CD14-positive monocyte (primary cell): Measurements from ENCODE around the gene KATNBL1. TPM values are rescaled to one million over a fixed set of nuclear protein-coding genes. Genes with fewer than 3 reads are reported as not detected.

Experiments used
- DNase-seq, 3 donors: peaks; one replicate each; pipeline ENCODE4 v3.0.0-alpha.2; 2011 to 2022
- H2AFZ ChIP-seq: 2 replicates; pipeline ENCODE4 v1.6.0; 2012; ENCODE audit warnings: mild to moderate bottlenecking, low read depth, low read length, inconsistent platforms; ENCODE audit not compliant: insufficient read depth, poor library complexity, severe bottlenecking
- H3K27ac ChIP-seq, 2 donors: 1 replicate in 1 of 2; 2 replicates in 1 of 2; pipeline ENCODE4 v1.5.1; 2012 to 2013; ENCODE audit warnings: low read length in 2 of 2, control low read depth in 1 of 2, inconsistent platforms in 1 of 2, low read depth in 1 of 2, mild to moderate bottlenecking in 1 of 2
- H3K27me3 ChIP-seq, 2 donors: one replicate each; pipeline versions ENCODE4 v1.6.0 to v1.6.1; 2011 to 2013; ENCODE audit warnings: low read length in 2 of 2; ENCODE audit not compliant: control insufficient read depth in 2 of 2, insufficient read depth in 2 of 2
- H3K36me3 ChIP-seq, 2 donors: replicated peaks in 1 of 2; 1 replicate in 1 of 2; 2 replicates in 1 of 2; pipeline versions ENCODE4 v1.5.1 to v1.6.1; 2012 to 2013; ENCODE audit warnings: low read length in 2 of 2, control low read depth in 1 of 2, inconsistent platforms in 1 of 2, mild to moderate bottlenecking in 1 of 2; ENCODE audit not compliant: insufficient read depth in 2 of 2, control insufficient read depth in 1 of 2
- H3K4me1 ChIP-seq, 2 donors: 1 replicate in 1 of 2; 2 replicates in 1 of 2; pipeline versions ENCODE4 v1.5.1 to v1.6.1; 2012 to 2013; ENCODE audit warnings: low read length in 2 of 2, control low read depth in 1 of 2, inconsistent platforms in 1 of 2, mild to moderate bottlenecking in 1 of 2, moderate library complexity in 1 of 2; ENCODE audit not compliant: insufficient read depth in 2 of 2, control insufficient read depth in 1 of 2
- H3K4me2 ChIP-seq: replicated peaks from 2 replicates; pipeline ENCODE3; 2012; ENCODE audit warnings: low read length, moderate library complexity, mild to moderate bottlenecking; ENCODE audit not compliant: poor library complexity, severe bottlenecking; ENCODE audit errors: extremely low read depth
- H3K4me3 ChIP-seq, 3 experiments: fragments of 200-600 bp in 1 of 3; sonication (generic) in 1 of 3; replicated peaks in 1 of 3; 1 replicate in 2 of 3; 2 replicates in 1 of 3; pipeline ENCODE4 v1.5.1; 2011 to 2013; ENCODE audit warnings: low read length in 3 of 3, mild to moderate bottlenecking in 3 of 3, control low read depth in 2 of 3, low read depth in 2 of 3, inconsistent platforms in 1 of 3, moderate library complexity in 1 of 3
- H3K79me2 ChIP-seq: 2 replicates; pipeline ENCODE4 v1.6.0; 2012; ENCODE audit warnings: mild to moderate bottlenecking, control low read depth, inconsistent platforms, low read length, moderate library complexity; ENCODE audit not compliant: insufficient read depth
- H3K9ac ChIP-seq: 2 replicates; pipeline ENCODE4 v1.6.0; 2017; ENCODE audit warnings: low read length, mild to moderate bottlenecking; ENCODE audit not compliant: insufficient read depth, poor library complexity, severe bottlenecking
- H3K9me3 ChIP-seq, 2 donors: replicated peaks in 1 of 2; 1 replicate in 1 of 2; 2 replicates in 1 of 2; pipeline versions ENCODE4 v1.5.1 to v1.6.1; 2012 to 2013; ENCODE audit warnings: low read length in 2 of 2, control low read depth in 1 of 2; ENCODE audit not compliant: control insufficient read depth in 1 of 2, insufficient read depth in 1 of 2
- H4K20me1 ChIP-seq: 2 replicates; pipeline ENCODE4 v1.6.0; 2012; ENCODE audit warnings: mild to moderate bottlenecking, low read length, control low read depth, moderate library complexity; ENCODE audit not compliant: insufficient read depth
- H3K27ac Mint-ChIP-seq, 7 donors: one replicate each; pipeline ENCODE4 v1.8.0; 2020; ENCODE audit warnings: mild to moderate bottlenecking in 7 of 7, mixed read lengths in 7 of 7, moderate library complexity in 6 of 7, inconsistent platforms in 2 of 7
- H3K27me3 Mint-ChIP-seq, 3 donors: one replicate each; pipeline ENCODE4 v1.8.0; 2021 to 2022; ENCODE audit warnings: low read depth in 3 of 3, mild to moderate bottlenecking in 3 of 3, mixed read lengths in 3 of 3, moderate library complexity in 3 of 3, inconsistent platforms in 1 of 3
- H3K36me3 Mint-ChIP-seq, 2 donors: one replicate each; pipeline ENCODE4 v1.8.0; 2020; ENCODE audit warnings: mixed read lengths in 2 of 2, inconsistent platforms in 1 of 2, mild to moderate bottlenecking in 1 of 2
- H3K4me1 Mint-ChIP-seq: one replicate; pipeline ENCODE4 v1.8.0; 2020; ENCODE audit warnings: mild to moderate bottlenecking, mixed read lengths
- H3K4me3 Mint-ChIP-seq, 2 donors: one replicate each; pipeline ENCODE4 v1.8.0; 2020; ENCODE audit warnings: mild to moderate bottlenecking in 2 of 2, mixed read lengths in 2 of 2, moderate library complexity in 1 of 2
- H3K9me3 Mint-ChIP-seq, 7 donors: one replicate each; pipeline ENCODE4 v1.8.0; 2020 to 2022; ENCODE audit warnings: mixed read lengths in 7 of 7, mild to moderate bottlenecking in 6 of 7, moderate library complexity in 6 of 7, inconsistent platforms in 2 of 7
- CTCF ChIP-seq: fragments of 200-600 bp; IDR thresholded peaks from one replicate; pipeline ENCODE4 v1.8.0; 2022; ENCODE audit warnings: antibody characterized with exemption, mild to moderate bottlenecking
- WGBS: methylation state at CpG from one replicate; pipeline ENCODE4 v1.1.5; 2013; ENCODE audit warnings: missing lambda C conversion rate; ENCODE audit not compliant: insufficient coverage; 5-methylcytosine and 5-hydroxymethylcytosine counted together
- intact Hi-C, 2 donors: fragments of 100-400 bp; cut with micrococcal nuclease; formaldehyde crosslinking; loops; one replicate each; pipeline versions ENCODE4 v1.15.0 to v1.15.1; 2023
- polyA plus RNA-seq, 3 donors: library from polyadenylated mRNA; depleted of rRNA in 1 of 3; unstranded in 2 of 3; stranded (reverse) in 1 of 3; fragments of 300-500 nt in 2 of 3; fragments of >200 nt in 1 of 3; fragmentation: Illumina TruSeq in 2 of 3; gene quantifications; 1 replicate in 2 of 3; 2 replicates in 1 of 3; pipeline ENCODE4 v1.2.3, GENCODE V29; 2012 to 2021

The KATNBL1 gene
- polyA plus RNA-seq, 3 donors, result 16.5 to 38.4 (median 37.7) TPM

- H3K4me3 ChIP-seq, result no peak overlapping the region
- no peaks in the 10 kb centered on the region for H3K27me3 ChIP-seq
- H2AFZ ChIP-seq, result no peak overlapping the region
- no peak overlapping the region for H3K4me2 ChIP-seq
- Mint-ChIP-seq H3K4me1 (no peaks in the 10 kb centered on the region), H3K36me3 (peaks cover 77 to 92% of the 10 kb centered on the region in 2 donors), H3K9me3 (no peaks in the 10 kb centered on the region), H3K27me3 (peaks cover 0 to 2% (median 0%) of the 10 kb centered on the region in 3 donors), H3K4me3 (no peak overlapping the region), H3K27ac (peak overlapping the region in 2 of 7 donors; percentile 1 to 24)
- no peak for TF ChIP-seq CTCF
- H3K36me3 ChIP-seq, result peaks cover 84 to 94% of the 10 kb centered on the region in 2 donors
- H4K20me1 ChIP-seq, result peaks cover 5% of the 10 kb centered on the region
- no peaks in the 10 kb centered on the region for H3K9me3 ChIP-seq
- H3K79me2 ChIP-seq, result no peaks in the 10 kb centered on the region
- no peak for DNase-seq
- no CpG with 5 or more reads among the region's 3 CpGs for WGBS
- no peaks in the 10 kb centered on the region for H3K4me1 ChIP-seq
- H3K9ac ChIP-seq, result no peak overlapping the region
- H3K27ac ChIP-seq, result no peak overlapping the region
- intact Hi-C loops, result loop anchor here (2.0 to 10.0 kb wide), 3 partner anchors 30 to 122 kb away; partner anchors contain the start of genes LPCAT4 (in 1 of the 2), NOP10 (in 1 of the 2) and NUTM1 (in 1 of the 2)
Measured at GRCh38 chr15:34243226-34243625, 33.3 kb upstream of the KATNBL1 start.

- no peak overlapping the region for H3K4me2 ChIP-seq
- intact Hi-C loops, result loop anchor here (2.0 to 10.0 kb wide), 3 partner anchors 30 to 122 kb away; partner anchors contain the start of genes LPCAT4 (in 1 of the 2), NOP10 (in 1 of the 2) and NUTM1 (in 1 of the 2)
- H3K9me3 ChIP-seq, result no peaks in the 10 kb centered on the region
- no peak for TF ChIP-seq CTCF
- no peaks in the 10 kb centered on the region for H3K27me3 ChIP-seq
- Mint-ChIP-seq H3K27me3 (peaks cover 0 to 2% (median 0%) of the 10 kb centered on the region in 3 donors), H3K27ac (no peak overlapping the region), H3K4me1 (no peaks in the 10 kb centered on the region), H3K36me3 (peaks cover 80 to 94% of the 10 kb centered on the region in 2 donors), H3K9me3 (no peaks in the 10 kb centered on the region), H3K4me3 (no peak overlapping the region)
- H4K20me1 ChIP-seq, result peaks cover 5% of the 10 kb centered on the region
- H3K4me1 ChIP-seq, result no peaks in the 10 kb centered on the region
- 100% methylated on average over 1 of the region's 4 CpGs for WGBS
- H3K79me2 ChIP-seq, result no peaks in the 10 kb centered on the region
- no peak overlapping the region for H3K27ac ChIP-seq
- no peak overlapping the region for H3K9ac ChIP-seq
- DNase-seq, result no peak
- H3K4me3 ChIP-seq, result no peak overlapping the region
- H3K36me3 ChIP-seq, result peaks cover 84 to 94% of the 10 kb centered on the region in 2 donors
- no peak overlapping the region for H2AFZ ChIP-seq
Measured at GRCh38 chr15:34242331-34242710, 32.4 kb upstream of the KATNBL1 start.
